Measurements from ENCODE around the gene GRAMD4. TPM values are rescaled to one million over a fixed set of nuclear protein-coding genes. Genes with fewer than 3 reads are reported as not detected.

Gene GRAMD4
- polyA plus RNA-seq, 3 donors = 9.5 to 33.3 (median 12.6) TPM

- H2AFZ ChIP-seq (ENCODE audit: insufficient read depth, low read depth, low read length, poor library complexity, severe bottlenecking) = no peak overlapping the region
- peaks cover 38 to 72% of the 10 kb centered on the region in 2 donors for H3K36me3 Mint-ChIP-seq
- no peak overlapping the region for H3K27ac ChIP-seq (ENCODE audit: low read depth in 1 of 2, low read length in 2 of 2)
- no peak overlapping the region for H3K4me2 ChIP-seq (replicated peaks; ENCODE audit: extremely low read depth, low read length, poor library complexity, severe bottlenecking)
- H4K20me1 ChIP-seq (ENCODE audit: insufficient read depth, low read length) = peaks cover 97% of the 10 kb centered on the region
- no peak overlapping the region for H3K27ac Mint-ChIP-seq
- no peaks in the 10 kb centered on the region for H3K27me3 ChIP-seq (ENCODE audit: control insufficient read depth in 2 of 2, insufficient read depth in 2 of 2, low read length in 2 of 2)
- no peak overlapping the region for H3K9ac ChIP-seq (ENCODE audit: insufficient read depth, low read length, poor library complexity, severe bottlenecking)
- intact Hi-C loops (cut with micrococcal nuclease) = no loop called here
- TF ChIP-seq CTCF (IDR thresholded peaks at IDR 0.05) = no peak
- no peak for DNase-seq
- 97% methylated on average over 19 of the region's 26 CpGs for WGBS (ENCODE audit: insufficient coverage)
- peaks cover 9 to 15% of the 10 kb centered on the region in 2 donors for H3K4me1 ChIP-seq (ENCODE audit: control insufficient read depth in 1 of 2, insufficient read depth in 2 of 2, low read length in 2 of 2)
- H3K9me3 Mint-ChIP-seq = peaks cover 0 to 2% (median 0%) of the 10 kb centered on the region in 7 donors
- peaks cover 28% of the 10 kb centered on the region for H3K4me1 Mint-ChIP-seq
- no peaks in the 10 kb centered on the region for H3K9me3 ChIP-seq (replicated peaks in 1 of 2; ENCODE audit: control insufficient read depth in 1 of 2, insufficient read depth in 1 of 2, low read length in 2 of 2)
- peaks cover 49% of the 10 kb centered on the region for H3K79me2 ChIP-seq (ENCODE audit: insufficient read depth, low read length)
- H3K4me3 ChIP-seq (replicated peaks in 1 of 3; ENCODE audit: low read depth in 2 of 3, low read length in 3 of 3) = no peak overlapping the region
- H3K27me3 Mint-ChIP-seq (ENCODE audit: low read depth in 3 of 3) = peaks cover 0 to 2% (median 0%) of the 10 kb centered on the region in 3 donors
- no peak overlapping the region for H3K4me3 Mint-ChIP-seq
- peaks cover 37 to 42% of the 10 kb centered on the region in 2 donors for H3K36me3 ChIP-seq (replicated peaks in 1 of 2; ENCODE audit: control insufficient read depth in 1 of 2, insufficient read depth in 2 of 2, low read length in 2 of 2)
Measured at GRCh38 chr22:46655861-46656608, 35.8 kb downstream of the GRAMD4 start.

GRCh38 chr22:46656856-46657654 is 36.9 kb downstream of the GRAMD4 start:
- Histone ChIP-seq H3K4me1 (ENCODE audit: control insufficient read depth in 1 of 2, insufficient read depth in 2 of 2, low read length in 2 of 2) (peaks cover 9 to 14% of the 10 kb centered on the region in 2 donors), H3K4me2 (replicated peaks; ENCODE audit: extremely low read depth, low read length, poor library complexity, severe bottlenecking) (no peak overlapping the region), H3K36me3 (replicated peaks in 1 of 2; ENCODE audit: control insufficient read depth in 1 of 2, insufficient read depth in 2 of 2, low read length in 2 of 2) (peaks cover 47 to 52% of the 10 kb centered on the region in 2 donors), H3K79me2 (ENCODE audit: insufficient read depth, low read length) (peaks cover 39% of the 10 kb centered on the region), H2AFZ (ENCODE audit: insufficient read depth, low read depth, low read length, poor library complexity, severe bottlenecking) (no peak overlapping the region), H3K9ac (ENCODE audit: insufficient read depth, low read length, poor library complexity, severe bottlenecking) (peak overlapping the region; percentile 4), H4K20me1 (ENCODE audit: insufficient read depth, low read length) (peaks cover 97% of the 10 kb centered on the region), H3K27ac (ENCODE audit: low read depth in 1 of 2, low read length in 2 of 2) (peak overlapping the region in 1 of 2 donors; percentile 41), H3K27me3 (ENCODE audit: control insufficient read depth in 2 of 2, insufficient read depth in 2 of 2, low read length in 2 of 2) (no peaks in the 10 kb centered on the region), H3K4me3 (replicated peaks in 1 of 3; ENCODE audit: low read depth in 2 of 3, low read length in 3 of 3) (no peak overlapping the region), H3K9me3 (replicated peaks in 1 of 2; ENCODE audit: control insufficient read depth in 1 of 2, insufficient read depth in 1 of 2, low read length in 2 of 2) (no peaks in the 10 kb centered on the region)
- Mint-ChIP-seq H3K27me3 (ENCODE audit: low read depth in 3 of 3) (peaks cover 0 to 2% (median 0%) of the 10 kb centered on the region in 3 donors), H3K4me3 (no peak overlapping the region), H3K27ac (peak overlapping the region in 5 of 7 donors; percentile 15 to 76 (median 33)), H3K4me1 (peaks cover 19% of the 10 kb centered on the region), H3K9me3 (peaks cover 0 to 2% (median 0%) of the 10 kb centered on the region in 7 donors), H3K36me3 (peaks cover 40 to 71% of the 10 kb centered on the region in 2 donors)
- TF ChIP-seq CTCF (IDR thresholded peaks at IDR 0.05) = no peak
- 96% methylated on average over 11 of the region's 15 CpGs for WGBS (ENCODE audit: insufficient coverage)
- DNase-seq = no peak
- intact Hi-C loops (cut with micrococcal nuclease) = no loop called here

Data from CD14-positive monocyte (primary cell).